ENCODE results near the gene TOLLIP. TPM values are rescaled to one million over a fixed set of nuclear protein-coding genes. Genes with fewer than 3 reads are reported as not detected.

The TOLLIP gene
- total RNA-seq, 1 experiment from 2014 or later: 32.3 TPM

GRCh38 chr11:1306186-1307162, 3.0 kb downstream of the TOLLIP start:
- TF ChIP-seq CTCF (conservative IDR thresholded peaks at IDR 0.05): no peak
- no peak overlapping the region for H2BK20ac ChIP-seq (ENCODE audit: low read depth, low read length, poor library complexity, severe bottlenecking)
- H3K23me2 ChIP-seq (ENCODE audit: insufficient read length, low read depth, low read length, poor library complexity, severe bottlenecking): peaks cover 6% of the 10 kb centered on the region
- Mint-ChIP-seq H3K27ac (peak overlapping the region in 1 of 3 experiments; percentile 59; a peak in 3 of 7 replicates), H3K36me3 (ENCODE audit: insufficient read depth in 1 of 3, low read depth in 3 of 3) (peaks cover 4 to 10% (median 7%) of the 10 kb centered on the region in 3 experiments; a peak in 5 of 7 replicates), H3K4me1 (peaks cover 18 to 28% of the 10 kb centered on the region in 2 experiments), H3K9me3 (peaks cover 3 to 11% of the 10 kb centered on the region in 2 experiments; a peak in 4 of 5 replicates), H3K27me3 (ENCODE audit: low read depth) (peaks cover 11% of the 10 kb centered on the region), H3K4me3 (peak overlapping the region in 1 of 2 experiments; percentile 20; a peak in 1 of 5 replicates)
- H3K18ac ChIP-seq (ENCODE audit: insufficient read length, low read depth, low read length): no peak overlapping the region
- H2BK12ac ChIP-seq (ENCODE audit: insufficient read length, low read depth, low read length): no peak overlapping the region
- H3K4ac ChIP-seq (ENCODE audit: low read depth, low read length): no peak overlapping the region
- DNase-seq: peak; percentile 15
- no peaks in the 10 kb centered on the region for H3K9me3 ChIP-seq (ENCODE audit: control insufficient read depth, low read depth, low read length)
- H3K27me3 ChIP-seq (ENCODE audit: insufficient read depth, low read length): no peaks in the 10 kb centered on the region
- H2AFZ ChIP-seq (ENCODE audit: low read length): no peak overlapping the region
- H3K27ac ChIP-seq (ENCODE audit: insufficient read length, low read depth, low read length): no peak overlapping the region
- no peak overlapping the region for H3T11ph ChIP-seq (ENCODE audit: low read length)
- H3K14ac ChIP-seq (ENCODE audit: insufficient read depth, low read length): no peak overlapping the region
- H3K23ac ChIP-seq (ENCODE audit: insufficient read length, low read depth, low read length): no peak overlapping the region
- H4K91ac ChIP-seq (ENCODE audit: insufficient read length, low read depth, low read length): no peak overlapping the region
- H3K4me1 ChIP-seq (ENCODE audit: insufficient read depth, low read length): no peaks in the 10 kb centered on the region
- no peak overlapping the region for H3K9ac ChIP-seq (ENCODE audit: extremely low read depth, insufficient read length, low read length)
- peaks cover 1% of the 10 kb centered on the region; the same call in 1 of the 2 replicates for H3K79me2 ChIP-seq (ENCODE audit: insufficient read depth, low read length)
- H2BK120ac ChIP-seq (ENCODE audit: low read depth, low read length, poor library complexity, severe bottlenecking): no peak overlapping the region
- no peak overlapping the region for H2BK5ac ChIP-seq (ENCODE audit: insufficient read length, low read length)
- H3K4me2 ChIP-seq (ENCODE audit: insufficient read depth, insufficient read length, low read length): no peak overlapping the region
- no peak overlapping the region for H4K5ac ChIP-seq (ENCODE audit: insufficient read length, low read depth, low read length)
- WGBS (ENCODE audit: extremely low coverage, insufficient read length, low lambda C conversion rate): no CpG with 5 or more reads among the region's 30 CpGs
- H2AK5ac ChIP-seq (ENCODE audit: insufficient read length, low read length): no peak overlapping the region
- H2BK15ac ChIP-seq (ENCODE audit: low read depth, low read length): no peak overlapping the region
- H3K79me1 ChIP-seq (ENCODE audit: insufficient read depth, low read depth, low read length, poor library complexity, severe bottlenecking): peaks cover 9% of the 10 kb centered on the region
- H3K56ac ChIP-seq (ENCODE audit: insufficient read length, low read depth, low read length): no peak overlapping the region
- no peak overlapping the region for H4K8ac ChIP-seq (replicated peaks; ENCODE audit: insufficient read length, low read depth, low read length)
- H4K20me1 ChIP-seq (ENCODE audit: control insufficient read depth, insufficient read depth, insufficient read length): no peaks in the 10 kb centered on the region

Measured in H9 (cell line).